ENCODE measurements around the gene SCO2. TPM values are rescaled to one million over a fixed set of nuclear protein-coding genes. Genes with fewer than 3 reads are reported as not detected.

The SCO2 gene
- total RNA-seq, 1 experiment from 2014 or later: 2.4 TPM

- TF ChIP-seq CTCF (IDR thresholded peaks at IDR 0.05; ENCODE audit: unreplicated experiment): peak; percentile 64
- DNase-seq (ENCODE audit: unreplicated experiment): peak; percentile 84
- ChIA-PET CTCF (interaction anchor here (0.6 to 2.4 kb wide), 24 partner anchors 8 to 416 kb away, joined by 3 to 8 read pairs (median 4); partner anchors contain the start of genes HDAC10, SCO2 and SYCE3), POLR2A (interaction anchor here (0.7 to 1.2 kb wide), 6 partner anchors 8 to 276 kb away, joined by 3 to 5 read pairs (median 4); partner anchors contain the start of genes LMF2, NCAPH2 and SCO2)
- Mint-ChIP-seq H3K4me1 (ENCODE audit: insufficient read depth, unreplicated experiment) (peaks cover 7% of the 10 kb centered on the region), H3K27me3 (ENCODE audit: insufficient read depth, unreplicated experiment) (no peaks in the 10 kb centered on the region), H3K9me3 (ENCODE audit: unreplicated experiment) (no peaks in the 10 kb centered on the region), H3K27ac (ENCODE audit: low read depth, unreplicated experiment) (no peak overlapping the region), H3K36me3 (ENCODE audit: insufficient read depth, unreplicated experiment) (no peaks in the 10 kb centered on the region), H3K4me3 (ENCODE audit: unreplicated experiment) (no peak overlapping the region)
- intact Hi-C loops (cut with micrococcal nuclease): loop anchor here (1.0 to 10.0 kb wide), 4 partner anchors 14 to 354 kb away; partner anchors contain the start of gene HDAC10
- no TSS peak for BruUV-seq (replicated peaks)
Observed at GRCh38 chr22:50498322-50498890, 27.0 kb downstream of the SCO2 start.

- Mint-ChIP-seq H3K27ac (ENCODE audit: low read depth, unreplicated experiment) (no peak overlapping the region), H3K36me3 (ENCODE audit: insufficient read depth, unreplicated experiment) (no peaks in the 10 kb centered on the region), H3K4me1 (ENCODE audit: insufficient read depth, unreplicated experiment) (peaks cover 7% of the 10 kb centered on the region), H3K4me3 (ENCODE audit: unreplicated experiment) (no peak overlapping the region), H3K27me3 (ENCODE audit: insufficient read depth, unreplicated experiment) (no peaks in the 10 kb centered on the region), H3K9me3 (ENCODE audit: unreplicated experiment) (no peaks in the 10 kb centered on the region)
- no peak for DNase-seq (ENCODE audit: unreplicated experiment)
- intact Hi-C loops (cut with micrococcal nuclease): loop anchor here (5.0 to 10.0 kb wide), 2 partner anchors 245 to 352 kb away; partner anchors contain the start of gene HDAC10
- ChIA-PET POLR2A (interaction anchor here (1.2 kb wide), 1 partner anchor 125 kb away, joined by 3 read pairs; no protein-coding TSS in a partner anchor), CTCF (interaction anchor here (0.6 to 2.4 kb wide), 16 partner anchors 9 to 348 kb away, joined by 3 to 8 read pairs (median 4); partner anchors contain the start of genes HDAC10 and SCO2)
- no TSS peak for BruUV-seq (replicated peaks)
- TF ChIP-seq CTCF (IDR thresholded peaks at IDR 0.05; ENCODE audit: unreplicated experiment): no peak
Observed at GRCh38 chr22:50497093-50497492, 28.3 kb downstream of the SCO2 start.

GRCh38 chr22:50490531-50491308 lies 34.7 kb downstream of the SCO2 start:
- no peaks in the 10 kb centered on the region for H3K9me3 Mint-ChIP-seq (ENCODE audit: unreplicated experiment)
- ChIA-PET CTCF (interaction anchor here (0.7 kb wide), 1 partner anchor 26 kb away, joined by 3 read pairs; no protein-coding TSS in a partner anchor), POLR2A (no interaction called here)
- DNase-seq (ENCODE audit: unreplicated experiment): no peak
- no peaks in the 10 kb centered on the region for H3K36me3 Mint-ChIP-seq (ENCODE audit: insufficient read depth, unreplicated experiment)
- intact Hi-C loops (cut with micrococcal nuclease): loop anchor here (10.0 kb wide), 1 partner anchor 346 kb away; no protein-coding TSS in a partner anchor
- BruUV-seq (replicated peaks): no TSS peak
- no peak overlapping the region for H3K4me3 Mint-ChIP-seq (ENCODE audit: unreplicated experiment)
- H3K4me1 Mint-ChIP-seq (ENCODE audit: insufficient read depth, unreplicated experiment): peaks cover 7% of the 10 kb centered on the region
- no peak for TF ChIP-seq CTCF (IDR thresholded peaks at IDR 0.05; ENCODE audit: unreplicated experiment)
- H3K27ac Mint-ChIP-seq (ENCODE audit: low read depth, unreplicated experiment): no peak overlapping the region
- no peaks in the 10 kb centered on the region for H3K27me3 Mint-ChIP-seq (ENCODE audit: insufficient read depth, unreplicated experiment)

All from MCF 10A (cell line).